Activated CD4-positive, CD25-positive, alpha-beta regulatory T cell treated with anti-CD3 and anti-CD28 coated beads, Interleukin-2, amount 50 U/mL, for 72 hours (primary cell): ENCODE measurements around the gene TGM4.

Experiments used
- DNase-seq: peaks from one replicate; pipeline ENCODE4 v3.0.0; 2021

The TGM4 gene

GRCh38 chr3:44958386-44958785 lies 84.0 kb downstream of the TGM4 start:
- no peak for DNase-seq

GRCh38 chr3:44960387-44961026 lies 86.1 kb downstream of the TGM4 start:
- no peak for DNase-seq

GRCh38 chr3:44961888-44962287 lies 87.5 kb downstream of the TGM4 start:
- no peak for DNase-seq

- DNase-seq = no peak
These were observed 88.4 kb downstream of the TGM4 start for GRCh38 chr3:44962621-44963393.

GRCh38 chr3:44963571-44964325 lies 89.3 kb downstream of the TGM4 start:
- no peak for DNase-seq
